PC-3 (cell line): ENCODE measurements around the gene NTN5. TPM values are rescaled to one million over a fixed set of nuclear protein-coding genes. Genes with fewer than 3 reads are reported as not detected.
"Not testable (repeated sequence)": the region's sequence is repeated elsewhere in the genome, so short reads cannot be mapped to it uniquely, and the experiment has no call there.

Experiments used
- ATAC-seq: fragments of 200-7000 bp; cut with Tn5 transposase; 2 replicates; pipeline ENCODE4 v1.9.1; 2020; ENCODE audit warnings: mild to moderate bottlenecking, moderate library complexity
- BruUV-seq: library from RNA; stranded (reverse); fragments of 400-500 nt; replicated peaks from 2 replicates; lab custom pipeline; 2021; lab: Mats Ljungman, UMichigan
- CTCF ChIA-PET: fragments of 300-600 bp; sonication (Branson Sonifier 250); formaldehyde crosslinking; loops from one replicate; lab custom pipeline; 2022; ENCODE audit warnings: antibody characterized with exemption; lab: Charles Lee
- POLR2A ChIA-PET: fragments of 300-600 bp; sonication (Branson Sonifier 250); formaldehyde crosslinking; loops from one replicate; lab custom pipeline; 2022; ENCODE audit warnings: antibody characterized with exemption; ENCODE audit not compliant: unreplicated experiment; lab: Charles Lee
- DNase-seq: peaks from one replicate; pipeline ENCODE4 v3.0.0-alpha.2; 2015
- H2AFZ ChIP-seq: fragments of 300-600 bp; sonication (generic); 2 replicates; pipeline ENCODE4 v1.6.0; 2016; ENCODE audit warnings: antibody characterized with exemption, low read length
- H3F3A ChIP-seq: fragments of 300-600 bp; sonication (generic); one replicate; pipeline ENCODE4 v1.6.0; 2017; ENCODE audit warnings: antibody characterized with exemption, low read length, control low read depth, mild to moderate bottlenecking; ENCODE audit not compliant: unreplicated experiment
- H3K27ac ChIP-seq: fragments of 300-600 bp; sonication (generic); 2 replicates; pipeline ENCODE4 v1.5.1; 2016; ENCODE audit warnings: mild to moderate bottlenecking, low read length
- H3K27me3 ChIP-seq: fragments of 300-600 bp; sonication (generic); 2 replicates; pipeline ENCODE4 v1.6.1; 2016; ENCODE audit warnings: low read length, mixed read lengths
- H3K36me3 ChIP-seq: fragments of 300-600 bp; sonication (generic); 2 replicates; pipeline ENCODE4 v1.6.1; 2016; ENCODE audit warnings: low read depth, mixed run types, low read length, mixed read lengths
- H3K4me1 ChIP-seq: fragments of 300-600 bp; sonication (generic); 2 replicates; pipeline ENCODE4 v1.5.1; 2016; ENCODE audit warnings: low read length; ENCODE audit not compliant: insufficient read depth
- H3K4me2 ChIP-seq: fragments of 300-600 bp; sonication (generic); 2 replicates; pipeline ENCODE4 v1.6.0; 2016; ENCODE audit warnings: low read length
- H3K4me3 ChIP-seq: fragments of 300-600 bp; sonication (generic); 2 replicates; pipeline ENCODE4 v1.5.1; 2016; ENCODE audit warnings: mild to moderate bottlenecking, low read length, mixed read lengths
- H3K79me2 ChIP-seq: fragments of 300-600 bp; sonication (generic); 2 replicates; pipeline ENCODE4 v1.6.1; 2017; ENCODE audit warnings: low read length, mixed read lengths
- H3K9ac ChIP-seq: fragments of 300-600 bp; sonication (generic); 2 replicates; pipeline ENCODE4 v1.6.0; 2016; ENCODE audit warnings: mild to moderate bottlenecking, low read length
- H3K9me2 ChIP-seq: fragments of 300-600 bp; sonication (generic); replicated peaks from 2 replicates; pipeline ENCODE4 v1.6.1; 2016; ENCODE audit warnings: mixed run types, low read length, mixed read lengths
- H3K9me3 ChIP-seq: fragments of 300-600 bp; sonication (generic); 2 replicates; pipeline ENCODE4 v1.6.1; 2016; ENCODE audit warnings: low read length, mixed read lengths
- H4K20me1 ChIP-seq: fragments of 300-600 bp; sonication (generic); 2 replicates; pipeline ENCODE4 v1.6.1; 2016; ENCODE audit warnings: low read length, mixed read lengths
- EZH2 ChIP-seq: fragments of 300-600 bp; sonication (generic); IDR thresholded peaks from one replicate; pipeline ENCODE4 v1.6.1; 2017; ENCODE audit warnings: antibody characterized with exemption, mild to moderate bottlenecking, low read length; ENCODE audit not compliant: unreplicated experiment
- EZH2phosphoT487 ChIP-seq: fragments of 300-600 bp; sonication (generic); IDR thresholded peaks from 2 replicates; pipeline ENCODE4 v1.6.1; 2018; ENCODE audit warnings: mild to moderate bottlenecking, antibody characterized with exemption, low read length, borderline replicate concordance
- intact Hi-C: fragments of 100-400 bp; cut with micrococcal nuclease; formaldehyde crosslinking; loops from 2 replicates; pipeline ENCODE4 v1.9.0; 2023
- total RNA-seq: library from RNA; depleted of rRNA; stranded (reverse); fragments of >200 nt; gene quantifications from 2 replicates; pipeline ENCODE4 v1.2.3, GENCODE V29; 2014
- TF ChIP-seq, protein P1 (sequence below): fragments of 300-600 bp; sonication (generic); conservative IDR thresholded peaks from 2 replicates; pipeline ENCODE4 v1.5.1; 2017; ENCODE audit warnings: antibody characterized with exemption, low read depth, mild to moderate bottlenecking, low read length

NTN5 gene
- total RNA-seq, 1 experiment from 2014 or later, result 0.18 TPM

- DNase-seq (no peak), ATAC-seq (no peak)
- BruUV-seq, result no TSS peak
- Histone ChIP-seq H3K36me3 (no peaks in the 10 kb centered on the region), H4K20me1 (no peaks in the 10 kb centered on the region), H3K27me3 (no peaks in the 10 kb centered on the region), H2AFZ (0 out of 2 replicates have a peak overlapping the region, but pooled peaks have one; percentile 33), H3K4me2 (peak overlapping the region; percentile 96), H3K9me3 (no peaks in the 10 kb centered on the region), H3F3A (peaks cover 3% of the 10 kb centered on the region), H3K4me3 (peak overlapping the region; percentile 7; the same call in 1 of the 2 replicates), H3K9ac (no peak overlapping the region), H3K9me2 (no peaks in the 10 kb centered on the region), H3K27ac (no peak overlapping the region), H3K4me1 (peaks cover 24% of the 10 kb centered on the region), H3K79me2 (no peaks in the 10 kb centered on the region)
- CTCF ChIA-PET, result no interaction called here
- TF ChIP-seq, protein P1, sequence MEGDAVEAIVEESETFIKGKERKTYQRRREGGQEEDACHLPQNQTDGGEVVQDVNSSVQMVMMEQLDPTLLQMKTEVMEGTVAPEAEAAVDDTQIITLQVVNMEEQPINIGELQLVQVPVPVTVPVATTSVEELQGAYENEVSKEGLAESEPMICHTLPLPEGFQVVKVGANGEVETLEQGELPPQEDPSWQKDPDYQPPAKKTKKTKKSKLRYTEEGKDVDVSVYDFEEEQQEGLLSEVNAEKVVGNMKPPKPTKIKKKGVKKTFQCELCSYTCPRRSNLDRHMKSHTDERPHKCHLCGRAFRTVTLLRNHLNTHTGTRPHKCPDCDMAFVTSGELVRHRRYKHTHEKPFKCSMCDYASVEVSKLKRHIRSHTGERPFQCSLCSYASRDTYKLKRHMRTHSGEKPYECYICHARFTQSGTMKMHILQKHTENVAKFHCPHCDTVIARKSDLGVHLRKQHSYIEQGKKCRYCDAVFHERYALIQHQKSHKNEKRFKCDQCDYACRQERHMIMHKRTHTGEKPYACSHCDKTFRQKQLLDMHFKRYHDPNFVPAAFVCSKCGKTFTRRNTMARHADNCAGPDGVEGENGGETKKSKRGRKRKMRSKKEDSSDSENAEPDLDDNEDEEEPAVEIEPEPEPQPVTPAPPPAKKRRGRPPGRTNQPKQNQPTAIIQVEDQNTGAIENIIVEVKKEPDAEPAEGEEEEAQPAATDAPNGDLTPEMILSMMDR, result no peak
- TF ChIP-seq EZH2phosphoT487 (no peak), EZH2 (no peak)
- intact Hi-C loops, result no loop called here
- POLR2A ChIA-PET, result interaction anchor here (0.7 kb wide), 1 partner anchor 87 kb away, joined by 4 read pairs; no protein-coding TSS in a partner anchor
These were observed 38.8 kb downstream of the NTN5 start for GRCh38 chr19:48634036-48634342.

GRCh38 chr19:48633148-48634035 is 39.4 kb downstream of the NTN5 start:
- Histone ChIP-seq H3K79me2 (no peaks in the 10 kb centered on the region), H3K4me1 (peaks cover 24% of the 10 kb centered on the region), H3K4me2 (no peak overlapping the region; the same call in 1 of the 2 replicates), H3K27me3 (no peaks in the 10 kb centered on the region), H3K9ac (no peak overlapping the region), H4K20me1 (no peaks in the 10 kb centered on the region), H3K9me3 (no peaks in the 10 kb centered on the region), H3K27ac (no peak overlapping the region), H2AFZ (no peak overlapping the region), H3F3A (peaks cover 3% of the 10 kb centered on the region), H3K9me2 (no peaks in the 10 kb centered on the region), H3K36me3 (no peaks in the 10 kb centered on the region), H3K4me3 (no peak overlapping the region)
- TF ChIP-seq, protein P1, result no peak
- no peak for TF ChIP-seq EZH2phosphoT487
- POLR2A ChIA-PET, result interaction anchor here (0.7 kb wide), 1 partner anchor 14 kb away, joined by 5 read pairs; the partner anchor contains the start of gene SPHK2
- DNase-seq (no peak), ATAC-seq (no peak)
- BruUV-seq, result no TSS peak
- CTCF ChIA-PET, result no interaction called here
- intact Hi-C loops, result no loop called here

- Histone ChIP-seq H3K9me3 (no peaks in the 10 kb centered on the region), H3K4me2 (no peak overlapping the region), H3K9me2 (no peaks in the 10 kb centered on the region), H3K36me3 (no peaks in the 10 kb centered on the region), H3K27me3 (no peaks in the 10 kb centered on the region), H3K79me2 (no peaks in the 10 kb centered on the region), H3K4me1 (peaks cover 21% of the 10 kb centered on the region), H3K4me3 (no peak overlapping the region), H3K27ac (no peak overlapping the region), H4K20me1 (no peaks in the 10 kb centered on the region), H3K9ac (no peak overlapping the region), H3F3A (peaks cover 3% of the 10 kb centered on the region), H2AFZ (no peak overlapping the region)
- DNase-seq, result no peak
- ChIA-PET CTCF (no interaction called here), POLR2A (interaction anchor here (0.7 kb wide), 1 partner anchor 13 kb away, joined by 5 read pairs; the partner anchor contains the start of gene SPHK2)
- no peak for ATAC-seq
- TF ChIP-seq EZH2, result no peak
- TF ChIP-seq, protein P1, result no peak
- no peak for TF ChIP-seq EZH2phosphoT487
- no TSS peak for BruUV-seq
- intact Hi-C loops, result no loop called here
These were observed 40.1 kb downstream of the NTN5 start for GRCh38 chr19:48632692-48633147.

GRCh38 chr19:48632286-48632685 is 40.5 kb downstream of the NTN5 start:
- peaks cover 20% of the 10 kb centered on the region for H3K4me1 ChIP-seq
- H3K27ac ChIP-seq, CTCF ChIA-PET, DNase-seq, H3K79me2 ChIP-seq, H3K9ac ChIP-seq, H3K27me3 ChIP-seq, H3K36me3 ChIP-seq, H3K9me2 ChIP-seq, H3F3A ChIP-seq, H4K20me1 ChIP-seq, H3K4me3 ChIP-seq, intact Hi-C loops, ATAC-seq, H3K9me3 ChIP-seq, BruUV-seq, H2AFZ ChIP-seq, H3K4me2 ChIP-seq: not testable (repeated sequence)
- POLR2A ChIA-PET, result interaction anchor here (0.7 kb wide), 1 partner anchor 13 kb away, joined by 5 read pairs; the partner anchor contains the start of gene SPHK2
